ENCODE results near the gene KNCN.

The KNCN gene

GRCh38 chr1:46551597-46552095 lies at the start of gene KNCN:
TSS of gene KNCN (minus strand) at chr1:46551647. CDS start at chr1:46551215, 432 bp downstream.
- in situ Hi-C loops (cut with MboI; ENCODE audit: low pct_unique_long_range_greater_than_20kb, low sequenced_read_pairs, unreplicated experiment) = no loop called here
- no peak for DNase-seq (ENCODE audit: low spot score)
- TF ChIP-seq CTCF (IDR thresholded peaks at IDR 0.05; ENCODE audit: extremely low read depth, insufficient read depth, missing control alignments) = no peak

GRCh38 chr1:46599059-46599970 lies 47.9 kb upstream of the KNCN start:
- no peak for DNase-seq (ENCODE audit: low spot score)
- no peak for TF ChIP-seq CTCF (IDR thresholded peaks at IDR 0.05; ENCODE audit: extremely low read depth, insufficient read depth, missing control alignments)
- in situ Hi-C loops (cut with MboI; ENCODE audit: low pct_unique_long_range_greater_than_20kb, low sequenced_read_pairs, unreplicated experiment) = no loop called here

- no peak for DNase-seq (ENCODE audit: low spot score)
- in situ Hi-C loops (cut with MboI; ENCODE audit: low pct_unique_long_range_greater_than_20kb, low sequenced_read_pairs, unreplicated experiment) = no loop called here
- TF ChIP-seq CTCF (IDR thresholded peaks at IDR 0.05; ENCODE audit: extremely low read depth, insufficient read depth, missing control alignments) = no peak
These were observed 45.4 kb upstream of the KNCN start for GRCh38 chr1:46596846-46597245.

- no peak for TF ChIP-seq CTCF (IDR thresholded peaks at IDR 0.05; ENCODE audit: extremely low read depth, insufficient read depth, missing control alignments)
- no peak for DNase-seq (ENCODE audit: low spot score)
- in situ Hi-C loops (cut with MboI; ENCODE audit: low pct_unique_long_range_greater_than_20kb, low sequenced_read_pairs, unreplicated experiment) = no loop called here
These were observed 44.6 kb upstream of the KNCN start for GRCh38 chr1:46596036-46596435.

- in situ Hi-C loops (cut with MboI; ENCODE audit: low pct_unique_long_range_greater_than_20kb, low sequenced_read_pairs, unreplicated experiment) = no loop called here
- no peak for TF ChIP-seq CTCF (IDR thresholded peaks at IDR 0.05; ENCODE audit: extremely low read depth, insufficient read depth, missing control alignments)
- no peak for DNase-seq (ENCODE audit: low spot score)
These were observed 43.7 kb upstream of the KNCN start for GRCh38 chr1:46595127-46595526.

- in situ Hi-C loops (cut with MboI; ENCODE audit: low pct_unique_long_range_greater_than_20kb, low sequenced_read_pairs, unreplicated experiment) = no loop called here
These were observed 42.6 kb upstream of the KNCN start for GRCh38 chr1:46594063-46594462.

More at GRCh38 chr1:46594063-46594462, 42.6 kb upstream of the KNCN start:
- DNase-seq (ENCODE audit: low spot score) = no peak
- no peak for TF ChIP-seq CTCF (IDR thresholded peaks at IDR 0.05; ENCODE audit: extremely low read depth, insufficient read depth, missing control alignments)

Measured in GM13977 (cell line).